ENCODE data around the gene PCNX2.

PCNX2 gene

GRCh38 chr1:233038581-233038980 is 256.9 kb downstream of the PCNX2 start:
- TF ChIP-seq CTCF (IDR thresholded peaks at IDR 0.05) = no peak

GRCh38 chr1:233037843-233038242 is 257.7 kb downstream of the PCNX2 start:
- no peak for TF ChIP-seq CTCF (IDR thresholded peaks at IDR 0.05)

GRCh38 chr1:233034836-233035235 is 260.7 kb downstream of the PCNX2 start:
- TF ChIP-seq CTCF (IDR thresholded peaks at IDR 0.05) = no peak

- TF ChIP-seq CTCF (IDR thresholded peaks at IDR 0.05) = no peak
Measured at GRCh38 chr1:233033361-233033760, 262.2 kb downstream of the PCNX2 start.

GRCh38 chr1:233032916-233033315 is 262.6 kb downstream of the PCNX2 start:
- no peak for TF ChIP-seq CTCF (IDR thresholded peaks at IDR 0.05)

- no peak for TF ChIP-seq CTCF (IDR thresholded peaks at IDR 0.05)
Measured at GRCh38 chr1:233031521-233031920, 264.0 kb downstream of the PCNX2 start.

- TF ChIP-seq CTCF (IDR thresholded peaks at IDR 0.05) = no peak
Measured at GRCh38 chr1:233027046-233027445, 268.5 kb downstream of the PCNX2 start.

GRCh38 chr1:233025567-233025966 is 270.0 kb downstream of the PCNX2 start:
- TF ChIP-seq CTCF (IDR thresholded peaks at IDR 0.05) = no peak; the same call in 1 of the 2 replicates
